ENCODE results near the gene AKAP3. TPM values are rescaled to one million over a fixed set of nuclear protein-coding genes. Genes with fewer than 3 reads are reported as not detected.

AKAP3 gene
- polyA plus RNA-seq, 2 of the 4 experiments (the other 2 are of a cell fraction), result 0.37 to 0.59 TPM

DNA sequence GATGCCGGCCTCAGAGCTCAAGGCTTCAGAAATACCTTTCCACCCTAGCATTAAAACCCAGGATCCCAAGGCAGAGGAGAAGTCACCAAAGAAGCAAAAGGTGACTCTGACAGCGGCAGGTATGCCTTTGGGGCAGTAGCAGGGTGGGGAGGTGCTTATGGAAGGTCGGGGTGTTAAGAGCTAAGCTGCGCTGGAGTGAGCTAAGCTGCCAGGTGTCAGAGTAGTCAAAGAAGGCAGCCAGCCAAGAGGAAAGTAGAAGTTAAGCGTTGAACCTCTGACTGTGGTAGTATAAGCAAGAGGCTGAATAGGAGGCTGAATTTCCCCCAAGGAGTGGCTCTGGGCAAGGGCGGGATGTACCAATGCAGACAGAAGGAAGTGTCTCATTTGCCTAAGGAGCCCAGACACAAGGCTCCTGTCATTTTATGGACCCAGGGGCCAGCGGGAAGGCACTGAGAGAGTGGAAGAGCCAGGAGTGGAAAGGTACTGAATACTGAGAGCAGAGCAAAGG, 57.6 kb downstream of the AKAP3 start:
- no peak for FAIRE-seq
- Histone ChIP-seq H3K27ac (no peak overlapping the region), H3K4me1 (no peaks in the 10 kb centered on the region), H3K4me2 (no peak overlapping the region), H3K9me3 (no peaks in the 10 kb centered on the region), H3K4me3 (no peak overlapping the region)
- TF ChIP-seq FOSB (CRISPR knock-in tag; IDR thresholded peaks at IDR 0.05) (no peak), MYC (IDR thresholded peaks at IDR 0.05; ENCODE audit: borderline replicate concordance, low read length) (no peak), NFE2L2 (conservative IDR thresholded peaks at IDR 0.05; ENCODE audit: low read length) (no peak), HOXB13 (CRISPR knock-in tag; IDR thresholded peaks at IDR 0.05; ENCODE audit: low read depth) (no peak), GATA3 (IDR thresholded peaks at IDR 0.05; ENCODE audit: borderline replicate concordance) (no peak), MAZ (IDR thresholded peaks at IDR 0.05; ENCODE audit: borderline replicate concordance, low read depth, low read length) (no peak), ZNF302 (CRISPR knock-in tag; IDR thresholded peaks at IDR 0.05) (no peak), CHD4 (IDR thresholded peaks at IDR 0.05; ENCODE audit: borderline replicate concordance) (no peak), ESRRA (IDR thresholded peaks at IDR 0.05; ENCODE audit: borderline replicate concordance, low read length) (no peak), TFCP2L1 (CRISPR knock-in tag; IDR thresholded peaks at IDR 0.05) (no peak), EHF (CRISPR knock-in tag; IDR thresholded peaks at IDR 0.05) (no peak), RCOR1 (IDR thresholded peaks at IDR 0.05; ENCODE audit: low read depth, low read length) (no peak), CEBPB (IDR thresholded peaks at IDR 0.05) (no peak), JUN (IDR thresholded peaks at IDR 0.05) (no peak)
- TF ChIP-seq, protein P1, sequence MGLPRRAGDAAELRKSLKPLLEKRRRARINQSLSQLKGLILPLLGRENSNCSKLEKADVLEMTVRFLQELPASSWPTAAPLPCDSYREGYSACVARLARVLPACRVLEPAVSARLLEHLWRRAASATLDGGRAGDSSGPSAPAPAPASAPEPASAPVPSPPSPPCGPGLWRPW (IDR thresholded peaks at IDR 0.05), result no peak
- ChIA-PET POLR2A (no interaction called here), CTCF (interaction anchor here (3.6 to 8.5 kb wide), 3 partner anchors 11 to 167 kb away, joined by 14 to 62 read pairs (median 19); no protein-coding TSS in a partner anchor)
- no peak for DNase-seq (ENCODE audit: low read depth in 1 of 2, low spot score in 1 of 2)
- 38% methylated on average over 7 of the region's 7 CpGs for WGBS (ENCODE audit: missing lambda C conversion rate)
- ATAC-seq, result 0 out of 6 replicates have a peak, but pooled peaks of 1 of the 2 experiments have one; percentile 22

DNA sequence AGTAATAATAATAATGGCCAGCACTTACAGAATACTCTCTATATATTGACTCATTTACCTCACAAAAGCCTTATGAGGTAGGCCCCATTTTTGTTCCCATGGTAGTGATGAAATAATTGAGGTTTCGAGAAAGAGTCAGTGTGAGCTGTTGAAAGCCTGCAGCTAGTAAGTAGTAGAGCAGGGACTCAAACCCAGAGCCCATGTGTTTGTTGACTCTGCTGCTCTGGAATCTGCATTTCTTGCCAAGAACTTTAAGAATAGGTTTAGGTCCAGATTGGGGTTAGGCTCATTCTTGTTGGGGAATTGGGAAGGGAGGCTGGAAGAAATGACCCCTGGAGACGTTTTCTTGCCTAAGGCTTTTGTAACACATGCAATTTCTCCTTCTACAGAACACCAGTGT, 58.9 kb downstream of the AKAP3 start:
- Histone ChIP-seq H3K4me3 (no peak overlapping the region), H3K27ac (no peak overlapping the region), H3K9me3 (no peaks in the 10 kb centered on the region), H3K4me1 (no peaks in the 10 kb centered on the region), H3K4me2 (no peak overlapping the region)
- ChIA-PET POLR2A (no interaction called here), CTCF (interaction anchor here (3.6 to 8.5 kb wide), 2 partner anchors 9 to 14 kb away, joined by 14 to 62 read pairs; no protein-coding TSS in a partner anchor)
- ATAC-seq (no peak), DNase-seq (ENCODE audit: low read depth in 1 of 2, low spot score in 1 of 2) (no peak), FAIRE-seq (no peak)
- WGBS (ENCODE audit: missing lambda C conversion rate), result 6% methylated on average over 2 of the region's 2 CpGs
- TF ChIP-seq ZFP36 (IDR thresholded peaks at IDR 0.05; ENCODE audit: borderline replicate concordance, partially characterized antibody), result no peak

DNA sequence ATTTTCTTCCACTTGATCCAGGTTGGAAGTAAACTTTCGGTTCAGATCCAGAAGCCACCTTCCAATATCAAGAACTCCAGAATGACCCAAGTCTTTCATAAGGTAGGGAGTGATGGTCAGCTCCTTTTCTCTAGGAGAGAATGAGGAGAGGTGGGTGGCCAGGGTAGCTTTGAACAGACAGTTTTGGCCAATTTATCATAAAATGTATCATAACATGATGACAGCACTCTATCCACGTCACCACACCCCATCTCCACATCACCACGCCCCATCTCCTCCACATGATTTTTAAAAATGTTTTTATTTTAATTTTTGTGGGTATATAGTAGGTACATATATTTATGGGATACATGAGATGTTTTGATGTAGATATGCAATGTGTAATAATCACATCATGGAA, 59.9 kb downstream of the AKAP3 start:
- H3K4me2 ChIP-seq, result no peak overlapping the region
- no peak overlapping the region for H3K4me3 ChIP-seq
- H3K9me3 ChIP-seq, result no peaks in the 10 kb centered on the region
- WGBS (ENCODE audit: missing lambda C conversion rate), result 36% methylated on average over 3 of the region's 3 CpGs
- ChIA-PET POLR2A (no interaction called here), CTCF (interaction anchor here (0.6 to 8.5 kb wide), 3 partner anchors 9 to 317 kb away, joined by 4 to 62 read pairs (median 4); no protein-coding TSS in a partner anchor)
- FAIRE-seq (no peak), ATAC-seq (no peak), DNase-seq (ENCODE audit: low read depth in 1 of 2, low spot score in 1 of 2) (no peak)
- H3K4me1 ChIP-seq, result no peaks in the 10 kb centered on the region
- H3K27ac ChIP-seq, result no peak overlapping the region
- TF ChIP-seq, protein P2, sequence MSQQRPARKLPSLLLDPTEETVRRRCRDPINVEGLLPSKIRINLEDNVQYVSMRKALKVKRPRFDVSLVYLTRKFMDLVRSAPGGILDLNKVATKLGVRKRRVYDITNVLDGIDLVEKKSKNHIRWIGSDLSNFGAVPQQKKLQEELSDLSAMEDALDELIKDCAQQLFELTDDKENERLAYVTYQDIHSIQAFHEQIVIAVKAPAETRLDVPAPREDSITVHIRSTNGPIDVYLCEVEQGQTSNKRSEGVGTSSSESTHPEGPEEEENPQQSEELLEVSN (IDR thresholded peaks at IDR 0.05; ENCODE audit: borderline replicate concordance, low read depth), result no peak
- TF ChIP-seq, protein P3, sequence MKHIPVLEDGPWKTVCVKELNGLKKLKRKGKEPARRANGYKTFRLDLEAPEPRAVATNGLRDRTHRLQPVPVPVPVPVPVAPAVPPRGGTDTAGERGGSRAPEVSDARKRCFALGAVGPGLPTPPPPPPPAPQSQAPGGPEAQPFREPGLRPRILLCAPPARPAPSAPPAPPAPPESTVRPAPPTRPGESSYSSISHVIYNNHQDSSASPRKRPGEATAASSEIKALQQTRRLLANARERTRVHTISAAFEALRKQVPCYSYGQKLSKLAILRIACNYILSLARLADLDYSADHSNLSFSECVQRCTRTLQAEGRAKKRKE (CRISPR knock-in tag; IDR thresholded peaks at IDR 0.05; ENCODE audit: low read depth), result no peak
- TF ChIP-seq, protein P1 (IDR thresholded peaks at IDR 0.05), result no peak
- no peak for TF ChIP-seq TFCP2L1 (CRISPR knock-in tag; IDR thresholded peaks at IDR 0.05)
- no peak for TF ChIP-seq CHD4 (IDR thresholded peaks at IDR 0.05; ENCODE audit: borderline replicate concordance)
